HG03108 (cell line): Measurements from ENCODE around the gene PTPN21.

Experiments used
- ATAC-seq: cut with Tn5 transposase; IDR thresholded peaks from one replicate; pipeline ENCODE4 v1.9.1; 2021; ENCODE audit warnings: moderate library complexity; ENCODE audit not compliant: unreplicated experiment

Gene PTPN21

GRCh38 chr14:88507208-88507607 lies 47.6 kb downstream of the PTPN21 start:
- no peak for ATAC-seq

- ATAC-seq = no peak
Observed at GRCh38 chr14:88505621-88506020, 49.2 kb downstream of the PTPN21 start.

GRCh38 chr14:88504602-88505001 lies 50.2 kb downstream of the PTPN21 start:
- ATAC-seq = no peak

- no peak for ATAC-seq
Observed at GRCh38 chr14:88503754-88504406, 50.9 kb downstream of the PTPN21 start.

GRCh38 chr14:88502740-88503139 lies 52.1 kb downstream of the PTPN21 start:
- no peak for ATAC-seq

- ATAC-seq = no peak
Observed at GRCh38 chr14:88500611-88501010, 54.2 kb downstream of the PTPN21 start.

GRCh38 chr14:88499225-88499624 lies 55.6 kb downstream of the PTPN21 start:
- no peak for ATAC-seq

- no peak for ATAC-seq
Observed at GRCh38 chr14:88496414-88496813, 58.4 kb downstream of the PTPN21 start.

GRCh38 chr14:88493392-88494185 lies 61.2 kb downstream of the PTPN21 start:
- ATAC-seq = no peak

GRCh38 chr14:88492272-88493089 lies 62.3 kb downstream of the PTPN21 start:
- ATAC-seq = peak; percentile 91

GRCh38 chr14:88490168-88490567 lies 64.6 kb downstream of the PTPN21 start:
- no peak for ATAC-seq

- no peak for ATAC-seq
Observed at GRCh38 chr14:88488897-88489296, 65.9 kb downstream of the PTPN21 start.

- no peak for ATAC-seq
Observed at GRCh38 chr14:88488081-88488480, 66.7 kb downstream of the PTPN21 start.

GRCh38 chr14:88482524-88482923 lies 72.3 kb downstream of the PTPN21 start:
- no peak for ATAC-seq

GRCh38 chr14:88481794-88482193 lies 73.0 kb downstream of the PTPN21 start:
- no peak for ATAC-seq

- no peak for ATAC-seq
Observed at GRCh38 chr14:88481059-88481458, 73.7 kb downstream of the PTPN21 start.

- no peak for ATAC-seq
Observed at GRCh38 chr14:88479574-88479987, 75.2 kb downstream of the PTPN21 start.

- no peak for ATAC-seq
Observed at GRCh38 chr14:88478931-88479330, 75.9 kb downstream of the PTPN21 start.

- no peak for ATAC-seq
Observed at GRCh38 chr14:88477513-88478250, 77.1 kb downstream of the PTPN21 start.

GRCh38 chr14:88476825-88477224 lies 78.0 kb downstream of the PTPN21 start:
- no peak for ATAC-seq

- no peak for ATAC-seq
Observed at GRCh38 chr14:88476214-88476774, 78.5 kb downstream of the PTPN21 start.
